HepG2 (cell line): ENCODE measurements around the gene RIPK1. TPM values are rescaled to one million over a fixed set of nuclear protein-coding genes. Genes with fewer than 3 reads are reported as not detected.

Source experiments
- CBX2 ChIP-seq, 2 experiments: fragments of 200-600 bp in 1 of 2; sonication (generic); formaldehyde crosslinking in 1 of 2; IDR thresholded peaks; 2 replicates each; pipeline versions ENCODE4 v1.7.0 to v1.8.1; 2018 to 2022; ENCODE audit warnings: low read depth in 2 of 2, low read length in 1 of 2, mild to moderate bottlenecking in 1 of 2, missing genetic modification reagents in 1 of 2
- EZH2 ChIP-seq: conservative IDR thresholded peaks from 2 replicates; pipeline ENCODE4 v1.6.1; 2012; ENCODE audit warnings: mild to moderate bottlenecking, low read depth, low read length, moderate library complexity
- KDM2A ChIP-seq: sonication (generic); formaldehyde crosslinking; IDR thresholded peaks from 2 replicates; pipeline ENCODE4 v1.4.0; 2020; ENCODE audit warnings: low read depth, missing genetic modification reagents, borderline replicate concordance
- MAF1 ChIP-seq: sonication (generic); formaldehyde crosslinking; IDR thresholded peaks from 2 replicates; pipeline ENCODE4 v1.5.0; 2020; ENCODE audit warnings: missing genetic modification reagents, borderline replicate concordance
- MXD1 ChIP-seq: sonication (generic); formaldehyde crosslinking; IDR thresholded peaks from 2 replicates; pipeline ENCODE4 v1.4.0; 2020; ENCODE audit warnings: mild to moderate bottlenecking, missing genetic modification reagents
- NFYB ChIP-seq: sonication (generic); formaldehyde crosslinking; IDR thresholded peaks from 2 replicates; pipeline ENCODE4 v1.4.0; 2020; ENCODE audit warnings: missing genetic modification reagents
- TARDBP ChIP-seq: sonication (generic); formaldehyde crosslinking; IDR thresholded peaks from 2 replicates; pipeline ENCODE4 v1.8.0; 2022; ENCODE audit warnings: mild to moderate bottlenecking, missing genetic modification reagents
- ZBTB7A ChIP-seq: sonication (generic); formaldehyde crosslinking; IDR thresholded peaks from 2 replicates; pipeline ENCODE4 v1.8.0; 2022; ENCODE audit warnings: mild to moderate bottlenecking, missing genetic modification reagents
- ZHX2 ChIP-seq, 2 experiments: sonication (generic) in 1 of 2; formaldehyde crosslinking in 1 of 2; IDR thresholded peaks; 2 replicates each; pipeline versions ENCODE4 v1.6.1 to v1.9.0; 2014 to 2022; ENCODE audit warnings: antibody characterized with exemption in 1 of 2, borderline replicate concordance in 1 of 2, inconsistent platforms in 1 of 2, low read depth in 1 of 2, missing genetic modification reagents in 1 of 2
- ZNF205 ChIP-seq: IDR thresholded peaks from 2 replicates; pipeline ENCODE4 v1.6.1; 2018; ENCODE audit warnings: missing biosample characterization, missing genetic modification reagents
- ZNF484 ChIP-seq: sonication (generic); formaldehyde crosslinking; IDR thresholded peaks from 2 replicates; pipeline ENCODE4 v1.5.1; 2020; ENCODE audit warnings: mild to moderate bottlenecking, low read depth, missing genetic modification reagents, borderline replicate concordance
- ZNF660 ChIP-seq: sonication (generic); formaldehyde crosslinking; IDR thresholded peaks from 2 replicates; pipeline ENCODE4 v1.5.1; 2020; ENCODE audit warnings: mild to moderate bottlenecking, low read depth, missing genetic modification reagents, borderline replicate concordance
- ZNF766 ChIP-seq: sonication (generic); formaldehyde crosslinking; IDR thresholded peaks from 2 replicates; pipeline ENCODE4 v1.5.0; 2020; ENCODE audit warnings: missing genetic modification reagents, borderline replicate concordance
- ZNF788 ChIP-seq: sonication (generic); formaldehyde crosslinking; IDR thresholded peaks from 2 replicates; pipeline ENCODE4 v1.5.0; 2020; ENCODE audit warnings: mild to moderate bottlenecking, missing genetic modification reagents, borderline replicate concordance
- polyA plus RNA-seq, 8 experiments: library from polyadenylated mRNA; depleted of rRNA in 3 of 8; stranded (reverse) in 7 of 8; unstranded in 1 of 8; fragments of >200 nt; fragmentation: Illumina TruSeq in 4 of 8; extraction: Trizol in 4 of 8; gene quantifications; 2 replicates each; pipeline versions ENCODE4 v1.2.1 to v1.2.3, GENCODE V29; 2011 to 2016; ENCODE audit warnings: low read depth in 4 of 8, missing spikeins in 1 of 8, mixed read lengths in 1 of 8; ENCODE audit not compliant: insufficient read depth in 1 of 8
- total RNA-seq, 5 experiments: library from RNA; depleted of rRNA; stranded (reverse); fragments of >200 nt; fragmentation: Illumina TruSeq; extraction: Trizol; gene quantifications; 2 replicates each; pipeline ENCODE4 v1.2.3, GENCODE V29; 2016; ENCODE audit warnings: low read depth in 1 of 5

The RIPK1 gene
- total and polyA plus RNA-seq, 2 of the 13 experiments (the other 11 are each of a cell fraction or from before 2014, with no cell fraction given) = 9.0 to 10.3 TPM

GRCh38 chr6:3162565-3163247, 94.4 kb downstream of the RIPK1 start (continued):
- TF ChIP-seq ZNF788 (CRISPR knock-in tag) (peak; percentile 88; the same call in 1 of the 2 replicates), TARDBP (peak; percentile 44; the same call in 1 of the 2 replicates), ZNF660 (CRISPR knock-in tag) (0 out of 2 replicates have a peak, but pooled peaks have one; percentile 48), MAF1 (CRISPR knock-in tag) (0 out of 2 replicates have a peak, but pooled peaks have one; percentile 44), ZBTB7A (peak; percentile 71; the same call in 1 of the 2 replicates), ZNF205 (peak; percentile 67; the same call in 1 of the 2 replicates), NFYB (CRISPR knock-in tag) (peak; percentile 25; the same call in 1 of the 2 replicates), CBX2 (IDR thresholded peaks at IDR 0.05; ENCODE audit: low read depth, low read length) (peak; percentile 12; the same call in 1 of the 2 replicates), CBX2 (CRISPR knock-in tag; IDR thresholded peaks at IDR 0.05; ENCODE audit: low read depth) (peak; percentile 96), EZH2 (no peak), ZHX2 (IDR thresholded peaks at IDR 0.05; ENCODE audit: low read depth) (0 out of 2 replicates have a peak, but pooled peaks have one; percentile 13), ZHX2 (CRISPR knock-in tag; IDR thresholded peaks at IDR 0.05; ENCODE audit: borderline replicate concordance) (no peak), ZNF766 (CRISPR knock-in tag) (0 out of 2 replicates have a peak, but pooled peaks have one; percentile 49), KDM2A (peak; percentile 97), ZNF484 (CRISPR knock-in tag) (no peak), MXD1 (CRISPR knock-in tag) (no peak; the same call in none of the 2 replicates)
